HS-27A (cell line): Measurements from ENCODE around the gene TSPAN9.

Experiments used
- DNase-seq: peaks from one replicate; pipeline ENCODE4 v3.0.0-alpha.2; 2012; ENCODE audit warnings: low read depth, missing footprints

The TSPAN9 gene

DNA sequence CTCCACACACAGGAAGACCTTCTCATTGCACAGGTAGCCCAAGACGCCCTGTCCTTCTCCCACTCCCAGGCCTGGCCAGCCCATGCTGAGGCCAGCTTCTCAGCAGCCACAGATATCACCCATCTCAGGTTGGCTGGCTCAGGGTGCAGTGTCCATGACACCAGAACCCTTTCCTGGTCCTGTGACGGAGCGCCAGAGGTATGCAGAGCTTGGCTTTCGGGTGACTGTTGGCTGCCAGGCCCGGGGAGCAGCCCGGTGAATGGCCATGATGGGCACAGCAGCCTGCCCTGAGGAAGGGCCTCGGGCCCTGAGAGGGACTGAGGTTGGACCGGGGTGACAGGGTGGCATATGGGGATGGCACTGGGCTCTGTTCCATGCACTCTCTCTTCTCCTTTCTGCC lies 173.4 kb downstream of the TSPAN9 start:
- DNase-seq, result no peak

- no peak for DNase-seq
Observed at GRCh38 chr12:3251067-3251466, 173.9 kb downstream of the TSPAN9 start.

- DNase-seq, result no peak
Observed at GRCh38 chr12:3251691-3252090, 174.5 kb downstream of the TSPAN9 start.

- no peak for DNase-seq
Observed at GRCh38 chr12:3252450-3252891, 175.3 kb downstream of the TSPAN9 start.

- DNase-seq, result no peak
Observed at GRCh38 chr12:3253682-3254275, 176.6 kb downstream of the TSPAN9 start.

GRCh38 chr12:3255057-3255456 lies 177.9 kb downstream of the TSPAN9 start:
- DNase-seq, result no peak

- DNase-seq, result no peak
Observed at GRCh38 chr12:3256103-3256631, 179.0 kb downstream of the TSPAN9 start.

- DNase-seq, result no peak
Observed at GRCh38 chr12:3257411-3257810, 180.2 kb downstream of the TSPAN9 start.

GRCh38 chr12:3259973-3260372 lies 182.8 kb downstream of the TSPAN9 start:
- DNase-seq, result no peak

DNA sequence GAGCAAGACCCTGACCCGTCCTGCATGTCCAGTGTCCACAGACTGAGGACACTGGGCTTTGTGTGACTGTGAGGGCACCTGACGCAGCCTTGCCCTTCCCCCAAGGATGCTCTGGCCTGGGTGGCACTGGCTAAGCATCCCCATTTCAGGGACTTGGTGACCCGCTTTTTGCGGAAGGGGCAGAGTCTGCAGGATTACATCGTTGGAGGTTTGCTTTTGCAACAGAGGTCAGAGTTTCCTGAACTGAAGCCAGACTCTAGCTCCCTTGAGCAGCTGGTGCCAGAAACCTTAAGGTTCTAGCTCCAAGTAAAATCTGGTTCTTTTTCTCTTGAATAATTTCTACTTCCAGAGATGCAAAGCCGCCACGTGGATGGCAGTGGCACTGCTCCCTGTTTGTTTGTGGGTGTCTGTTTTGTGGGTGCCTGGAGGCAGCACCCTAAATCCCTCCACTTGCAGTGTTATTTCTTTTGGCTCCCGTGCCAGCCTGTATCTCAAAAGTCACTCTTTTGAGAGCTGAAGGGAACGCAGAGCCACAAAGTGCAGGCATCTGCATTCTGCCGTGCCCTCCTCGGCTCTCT lies 184.7 kb downstream of the TSPAN9 start:
- DNase-seq, result no peak

- no peak for DNase-seq
Observed at GRCh38 chr12:3262470-3262869, 185.3 kb downstream of the TSPAN9 start.

DNA sequence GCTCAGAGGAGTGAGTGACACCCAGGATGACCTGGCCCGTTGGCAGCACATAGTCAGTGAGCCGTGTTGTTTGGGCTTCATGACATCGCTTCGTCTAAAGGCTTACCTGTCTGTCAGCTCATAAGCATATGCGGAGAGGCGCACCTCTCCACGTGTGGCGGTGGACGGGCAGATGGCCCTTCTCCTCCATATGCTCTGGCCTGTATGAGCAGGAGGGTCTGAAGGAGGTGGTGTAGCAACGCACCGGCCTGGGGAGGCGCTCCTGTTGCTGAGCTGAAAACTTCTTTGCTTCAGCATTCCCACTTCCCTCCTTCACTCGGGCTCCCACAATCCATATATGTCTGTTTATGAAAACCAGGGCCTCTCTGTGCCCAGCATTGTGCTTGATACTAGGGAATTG lies 186.1 kb downstream of the TSPAN9 start:
- DNase-seq, result no peak

DNA sequence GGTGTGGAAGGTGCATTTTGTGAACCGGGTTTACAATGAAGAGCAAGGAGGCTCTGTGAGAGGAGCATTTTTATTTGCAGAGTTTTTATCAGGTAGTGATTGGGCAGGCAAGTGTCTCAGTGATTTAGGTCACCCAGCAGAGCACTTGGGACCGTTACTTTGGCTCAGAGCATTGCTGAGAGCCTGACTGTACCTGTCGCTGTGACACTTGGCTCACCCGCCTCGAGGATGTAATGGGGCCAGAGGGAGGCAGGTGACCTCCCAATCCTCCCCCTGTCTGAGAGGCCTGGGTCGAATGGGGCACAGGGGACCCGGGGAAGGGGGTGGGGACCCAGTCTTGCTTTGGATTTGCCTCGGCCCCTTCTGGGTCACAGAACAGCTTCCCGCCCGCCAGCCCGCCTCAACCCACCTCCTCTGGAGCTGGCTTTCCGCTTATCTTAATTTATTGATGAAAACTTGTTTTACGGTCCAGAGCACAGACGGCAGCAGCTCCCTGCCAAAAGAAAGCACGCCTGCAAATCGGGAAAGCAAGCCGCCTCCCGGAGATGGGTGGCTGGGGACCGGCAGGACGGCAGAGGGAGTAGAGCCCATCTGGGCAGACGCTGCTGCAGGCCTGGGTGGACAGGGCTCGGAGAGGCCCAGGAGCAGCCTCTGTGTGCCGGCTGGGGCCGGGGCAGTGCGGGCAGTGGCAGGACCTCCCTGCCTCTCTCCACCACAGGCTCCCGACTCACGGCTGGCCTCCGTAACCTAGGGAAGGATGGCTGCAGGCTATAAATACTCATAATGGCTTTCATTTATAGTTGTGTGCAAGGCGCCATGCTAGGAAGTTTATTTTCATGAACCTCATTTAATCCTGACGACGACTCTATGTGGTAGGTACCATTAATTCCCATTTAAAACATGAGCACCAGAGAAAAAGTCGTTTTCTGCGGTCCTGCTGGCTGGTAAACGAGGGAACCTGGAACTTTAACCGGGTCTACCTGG lies 187.1 kb downstream of the TSPAN9 start:
- DNase-seq, result no peak

GRCh38 chr12:3265406-3265805 lies 188.2 kb downstream of the TSPAN9 start:
- no peak for DNase-seq

- no peak for DNase-seq
Observed at GRCh38 chr12:3266638-3267037, 189.5 kb downstream of the TSPAN9 start.

- DNase-seq, result no peak
Observed at GRCh38 chr12:3267690-3268089, 190.5 kb downstream of the TSPAN9 start.

GRCh38 chr12:3269594-3269993 lies 192.4 kb downstream of the TSPAN9 start:
- no peak for DNase-seq

DNA sequence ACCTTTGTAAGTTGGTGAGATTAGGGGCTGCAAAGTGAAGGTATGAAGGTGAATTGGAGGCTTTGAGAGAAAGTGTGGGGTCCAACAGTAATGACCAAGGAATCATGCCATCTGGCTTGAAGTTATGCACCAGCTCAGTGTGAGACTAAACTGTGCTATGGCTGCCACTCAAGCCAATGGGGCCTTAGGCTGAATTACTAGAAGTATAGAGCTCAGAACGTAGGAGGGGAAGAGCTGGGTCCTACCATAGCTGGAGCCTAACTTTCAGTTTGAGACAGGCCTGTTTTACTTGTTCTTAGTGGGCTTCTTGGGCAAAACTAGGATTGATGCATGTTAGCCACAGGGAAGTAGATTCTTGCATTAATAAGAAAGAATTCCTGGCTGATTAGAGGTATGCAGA lies 194.0 kb downstream of the TSPAN9 start:
- no peak for DNase-seq

GRCh38 chr12:3271639-3272038 lies 194.5 kb downstream of the TSPAN9 start:
- DNase-seq, result no peak

DNA sequence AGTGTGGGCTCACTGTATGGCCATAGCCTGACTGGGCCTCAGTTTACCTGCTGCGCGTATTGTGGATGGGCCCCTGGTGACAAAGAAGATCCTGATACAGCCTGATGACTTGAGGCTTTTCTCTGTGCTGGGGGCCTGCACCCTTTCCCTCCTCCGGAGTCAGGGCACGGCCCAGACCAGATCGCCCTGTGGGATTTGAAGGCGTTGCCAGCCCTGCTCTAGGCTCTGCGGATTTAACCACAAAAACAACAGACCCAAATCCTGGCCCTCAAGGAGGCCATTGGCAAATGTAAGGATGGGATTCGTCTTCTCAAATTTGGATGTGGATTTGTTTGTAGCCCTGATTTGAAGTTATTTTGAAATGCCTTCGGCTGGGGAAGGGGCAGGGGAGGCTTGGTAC lies 195.8 kb downstream of the TSPAN9 start:
- no peak for DNase-seq

- peak; percentile 99 for DNase-seq
Observed at GRCh38 chr12:3273409-3273853, 196.3 kb downstream of the TSPAN9 start.

- no peak for DNase-seq
Observed at GRCh38 chr12:3274664-3275063, 197.5 kb downstream of the TSPAN9 start.
